ENCODE results near the gene LGALS7. TPM values are rescaled to one million over a fixed set of nuclear protein-coding genes. Genes with fewer than 3 reads are reported as not detected.
"Not testable (repeated sequence)": the region's sequence is repeated elsewhere in the genome, so short reads cannot be mapped to it uniquely, and the experiment has no call there.

Gene LGALS7
- total RNA-seq = not detected in 2 replicates

DNA sequence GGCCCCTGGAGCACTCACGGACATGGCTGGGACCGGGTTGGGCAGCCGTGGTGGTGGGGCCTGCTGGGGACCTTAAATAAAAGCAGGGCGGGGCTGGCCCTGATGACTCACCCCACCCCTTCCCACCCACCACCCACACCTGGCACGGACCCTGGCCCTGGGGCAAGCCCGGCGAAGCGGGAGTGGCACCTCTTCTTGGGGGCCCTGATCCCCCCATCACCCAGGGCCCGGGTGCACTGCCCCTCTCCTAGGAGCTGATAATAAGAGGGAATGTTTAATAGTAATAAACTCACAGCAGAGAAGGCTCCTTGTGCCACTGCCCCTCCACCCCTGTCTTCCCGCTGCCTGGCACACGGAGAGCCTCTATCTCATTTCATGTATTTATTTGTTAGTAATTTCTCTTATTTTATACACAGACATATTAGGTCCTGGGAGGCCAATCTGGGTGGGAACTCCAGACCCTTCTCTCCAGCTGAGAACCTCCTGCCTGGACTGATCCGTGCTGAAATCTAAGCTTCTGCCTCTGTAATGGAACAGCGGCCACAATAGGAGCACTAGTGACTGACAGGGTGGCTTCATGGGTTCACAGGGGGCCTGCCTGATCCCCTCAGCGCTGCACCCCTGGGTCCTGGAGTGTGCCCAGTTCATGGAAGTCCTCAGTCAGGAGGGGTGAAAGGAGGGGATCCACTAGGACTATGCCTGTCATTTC, at the start of gene LGALS7:
Gene LGALS7 (minus strand): TSS at position 49 of the 709 bp plus-strand sequence. CDS start 25 bp downstream, at position 24.
- intact Hi-C loops (cut with micrococcal nuclease) = loop anchor here (2.0 kb wide), 1 partner anchor 19 kb away; no protein-coding TSS in a partner anchor

DNA sequence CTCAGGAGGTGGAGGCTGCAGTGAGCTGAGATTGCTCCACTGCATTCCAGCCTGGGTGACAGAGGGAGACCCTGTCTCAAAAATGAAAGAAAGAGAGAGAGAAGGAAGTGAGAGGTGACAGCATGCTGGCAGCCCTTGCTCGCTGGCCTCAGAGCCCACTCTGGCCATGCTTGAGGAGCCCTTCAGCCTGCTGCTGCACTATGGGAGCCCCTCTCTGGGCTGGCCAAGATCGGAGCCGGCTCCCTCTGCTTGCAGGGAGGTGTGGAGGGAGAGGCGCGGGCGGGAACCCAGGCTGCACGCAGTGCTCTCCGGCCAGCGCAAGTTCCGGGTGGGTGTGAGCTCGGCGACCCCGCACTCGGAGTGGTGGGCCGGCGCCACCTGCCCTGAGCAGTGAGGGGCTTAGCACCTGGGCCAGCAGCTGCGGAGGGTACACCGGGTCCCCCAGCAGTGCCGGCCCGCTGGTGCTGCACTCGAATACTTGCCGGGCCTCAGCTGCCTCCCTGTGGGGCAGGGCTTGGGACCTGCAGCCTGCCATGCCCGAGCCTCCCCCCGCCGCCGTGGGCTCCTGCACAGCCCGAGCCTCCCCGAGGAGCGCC, 48.0 kb upstream of the LGALS7 start:
- intact Hi-C loops (cut with micrococcal nuclease) = not testable (repeated sequence)

DNA sequence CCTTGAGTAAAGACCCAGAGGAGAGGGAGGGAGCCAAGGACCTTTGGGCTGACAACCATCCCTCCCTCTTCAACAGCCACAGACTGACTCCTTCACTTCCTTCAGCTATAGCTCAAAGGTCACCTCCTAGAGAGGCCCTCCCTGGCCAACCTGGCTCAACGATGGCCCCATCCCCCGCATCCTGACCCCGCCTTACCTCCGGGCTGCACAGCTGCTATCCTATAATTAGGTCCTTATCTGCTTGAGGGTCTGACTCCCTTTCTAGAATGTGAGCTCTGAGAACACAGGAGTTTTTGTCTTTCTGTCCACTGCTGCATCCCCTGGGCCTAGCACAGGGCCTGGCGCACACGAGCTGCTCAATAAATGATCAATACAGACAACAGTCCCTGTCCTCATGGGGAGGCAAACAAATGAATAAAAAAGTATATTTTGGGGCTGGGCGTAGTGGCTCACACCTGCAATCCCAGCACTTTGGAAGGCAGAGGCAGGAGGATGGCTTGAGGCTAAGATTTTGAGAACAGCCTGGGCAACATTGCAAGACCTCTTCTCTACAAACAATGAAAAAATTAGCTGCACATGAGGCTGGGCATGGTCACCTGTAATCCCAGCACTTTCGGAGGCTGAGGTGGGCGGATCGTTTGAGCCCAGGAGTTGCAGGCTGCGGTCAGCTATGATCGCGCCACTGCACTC, 46.1 kb upstream of the LGALS7 start:
- intact Hi-C loops (cut with micrococcal nuclease) = no loop called here

DNA sequence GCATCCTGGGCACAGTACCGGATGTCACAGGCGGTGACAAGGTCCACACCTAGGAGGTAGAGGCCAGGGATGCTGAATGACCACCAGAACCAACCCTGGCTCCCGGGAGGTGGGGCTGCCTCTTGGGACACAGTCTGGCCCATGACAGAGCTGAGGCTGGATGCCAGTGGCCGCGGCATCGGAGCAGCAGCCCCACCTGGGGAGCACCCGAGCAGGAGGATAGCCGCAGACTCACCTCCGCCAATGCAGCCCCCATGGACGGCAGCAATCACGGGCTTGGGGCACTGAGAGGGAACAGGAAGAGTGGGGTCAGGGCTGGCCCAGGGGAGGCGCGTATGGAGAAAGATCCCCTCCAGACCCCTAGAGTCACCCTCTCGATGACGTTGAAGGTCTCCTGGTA, 43.8 kb upstream of the LGALS7 start:
- intact Hi-C loops (cut with micrococcal nuclease) = no loop called here

DNA sequence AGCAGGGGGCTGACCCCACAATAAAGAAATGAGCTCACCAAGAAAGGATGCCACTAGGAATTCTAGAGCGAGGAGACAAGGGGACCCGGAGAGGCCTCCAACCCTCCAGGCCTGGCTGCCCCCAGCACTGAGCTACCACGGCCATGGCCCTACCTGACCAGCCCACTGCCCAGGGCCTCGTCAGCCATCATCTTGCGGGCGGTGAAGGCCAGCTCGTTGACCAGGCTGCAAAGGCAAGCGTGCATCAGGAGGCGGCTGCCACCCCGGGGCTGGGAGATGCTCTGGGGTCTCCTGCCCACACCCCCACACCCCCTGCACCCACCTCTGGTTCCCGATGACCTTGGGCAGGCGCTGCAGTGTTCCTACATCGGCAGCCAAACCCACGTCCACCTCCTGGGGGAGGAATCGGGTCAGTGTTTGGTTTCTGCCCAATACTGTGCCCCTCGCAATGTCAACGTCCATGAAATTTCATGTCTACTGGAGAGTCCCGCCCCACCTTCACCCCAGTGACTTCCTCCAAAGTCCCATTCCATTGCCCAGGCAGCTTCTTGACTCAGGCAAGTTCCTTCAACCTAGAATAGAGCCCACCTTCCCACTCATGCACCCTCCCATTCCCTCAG, 42.9 kb upstream of the LGALS7 start:
- intact Hi-C loops (cut with micrococcal nuclease) = no loop called here

DNA sequence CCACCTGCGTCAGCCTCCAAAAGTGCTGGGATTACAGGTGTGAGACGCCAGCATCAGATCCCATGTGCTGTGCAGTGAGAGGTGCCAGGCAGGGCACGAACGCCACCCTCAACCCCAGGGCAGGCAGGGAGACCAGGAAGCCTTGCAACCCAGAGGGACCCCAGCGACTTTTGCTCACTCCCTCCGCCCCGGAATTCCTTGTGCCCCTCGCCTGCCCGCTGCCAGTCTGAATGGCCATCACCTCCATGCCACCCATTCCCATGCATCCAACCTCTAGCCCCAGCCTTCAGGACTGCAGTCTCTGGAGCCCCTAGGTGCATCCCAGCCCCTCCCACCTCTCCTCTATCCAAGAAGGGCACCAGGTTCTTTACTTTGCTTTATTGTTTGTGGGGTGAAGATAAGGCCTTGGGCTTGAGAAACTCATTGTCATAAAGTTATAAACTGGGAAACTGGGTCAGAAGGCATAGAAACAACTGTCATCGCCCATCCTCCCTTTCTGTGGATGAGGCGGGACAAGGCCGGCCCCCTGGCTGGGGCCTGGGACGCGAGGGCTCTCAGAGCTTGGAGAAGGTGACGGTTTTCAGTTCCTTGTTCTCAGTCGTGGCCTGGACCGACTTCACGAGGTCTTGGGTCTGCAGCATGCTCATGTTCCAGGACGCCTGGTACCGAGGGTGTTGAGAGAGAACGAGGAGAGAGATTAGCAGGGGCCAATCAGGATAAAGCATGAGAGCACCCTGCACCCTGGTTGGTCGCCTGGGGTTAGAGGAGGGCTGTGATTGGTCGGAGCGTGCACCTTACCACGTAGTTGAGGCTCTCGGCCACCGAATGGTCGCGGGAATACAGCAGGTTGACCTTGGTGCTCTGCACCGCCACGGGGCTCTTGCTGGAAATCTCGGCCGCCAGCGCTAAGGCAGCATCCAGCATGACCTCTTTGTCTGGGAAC, 42.0 kb upstream of the LGALS7 start:
- intact Hi-C loops (cut with micrococcal nuclease) = no loop called here

DNA sequence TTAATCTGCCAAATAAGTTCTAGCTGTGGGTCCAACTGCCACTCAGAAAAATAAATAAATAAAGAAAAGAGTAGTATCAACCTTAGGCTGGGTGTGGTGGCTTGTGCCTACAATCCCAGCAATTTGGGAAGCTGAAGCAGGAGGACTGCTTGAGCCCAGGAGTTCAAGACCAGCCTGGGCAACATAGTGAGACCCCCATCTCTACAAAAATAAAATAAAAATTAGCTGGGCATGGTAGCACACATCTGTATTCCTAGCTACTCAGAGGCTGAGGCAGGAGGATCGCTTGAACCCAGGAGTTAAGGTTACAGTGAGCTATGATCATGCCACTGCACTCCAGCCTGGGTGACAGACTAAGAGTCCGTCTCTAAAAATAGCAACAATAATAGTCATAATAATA, 40.6 kb upstream of the LGALS7 start:
- intact Hi-C loops (cut with micrococcal nuclease) = not testable (repeated sequence)

DNA sequence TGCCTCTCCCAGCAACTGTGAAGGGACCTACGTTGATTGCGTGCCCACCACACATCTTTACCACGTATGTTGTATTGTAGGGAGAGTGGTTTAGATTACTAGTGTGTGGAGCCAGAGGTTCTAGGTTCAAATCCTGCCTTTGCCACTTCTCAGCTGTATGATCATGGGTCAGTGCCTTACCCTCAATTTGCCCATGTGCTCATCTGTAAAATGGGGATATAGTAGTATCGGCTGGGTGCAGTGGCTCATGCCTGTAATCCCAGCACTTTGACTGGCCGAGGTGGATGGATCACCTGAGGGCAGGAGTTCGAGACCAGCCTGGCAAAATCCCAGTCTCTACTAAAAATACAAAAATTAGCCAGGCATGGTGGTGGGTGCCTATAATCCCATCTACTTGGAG, 40.0 kb upstream of the LGALS7 start:
- intact Hi-C loops (cut with micrococcal nuclease) = no loop called here

DNA sequence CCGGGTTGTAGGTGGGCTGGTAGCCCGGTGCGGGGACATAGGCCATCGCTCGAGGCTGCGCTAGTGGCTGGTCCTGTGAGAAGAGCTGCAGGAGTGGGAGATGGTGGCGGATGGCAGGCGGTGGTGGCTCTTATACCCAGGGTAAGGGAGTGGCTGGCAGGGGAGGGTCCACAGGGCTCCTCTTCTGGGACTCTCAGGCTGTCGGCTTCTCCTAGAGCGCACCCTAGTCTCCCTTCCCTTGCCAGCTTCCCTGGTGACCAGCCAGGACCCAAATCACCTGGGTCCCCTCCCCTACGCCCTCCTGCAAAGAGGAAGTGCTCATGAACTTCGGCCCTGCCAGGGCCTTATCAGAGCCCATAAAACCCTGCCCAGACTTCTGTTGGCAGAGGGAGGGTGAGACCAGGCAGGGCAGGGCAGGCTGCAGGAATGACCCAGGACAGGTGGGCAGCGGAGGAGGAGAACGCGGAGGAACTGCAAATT, 39.6 kb upstream of the LGALS7 start, which contains the start of gene LGALS4:
Gene LGALS4 (minus strand): TSS at position 105 of the 480 bp plus-strand sequence. CDS start 59 bp downstream, at position 46.
- intact Hi-C loops (cut with micrococcal nuclease) = no loop called here

DNA sequence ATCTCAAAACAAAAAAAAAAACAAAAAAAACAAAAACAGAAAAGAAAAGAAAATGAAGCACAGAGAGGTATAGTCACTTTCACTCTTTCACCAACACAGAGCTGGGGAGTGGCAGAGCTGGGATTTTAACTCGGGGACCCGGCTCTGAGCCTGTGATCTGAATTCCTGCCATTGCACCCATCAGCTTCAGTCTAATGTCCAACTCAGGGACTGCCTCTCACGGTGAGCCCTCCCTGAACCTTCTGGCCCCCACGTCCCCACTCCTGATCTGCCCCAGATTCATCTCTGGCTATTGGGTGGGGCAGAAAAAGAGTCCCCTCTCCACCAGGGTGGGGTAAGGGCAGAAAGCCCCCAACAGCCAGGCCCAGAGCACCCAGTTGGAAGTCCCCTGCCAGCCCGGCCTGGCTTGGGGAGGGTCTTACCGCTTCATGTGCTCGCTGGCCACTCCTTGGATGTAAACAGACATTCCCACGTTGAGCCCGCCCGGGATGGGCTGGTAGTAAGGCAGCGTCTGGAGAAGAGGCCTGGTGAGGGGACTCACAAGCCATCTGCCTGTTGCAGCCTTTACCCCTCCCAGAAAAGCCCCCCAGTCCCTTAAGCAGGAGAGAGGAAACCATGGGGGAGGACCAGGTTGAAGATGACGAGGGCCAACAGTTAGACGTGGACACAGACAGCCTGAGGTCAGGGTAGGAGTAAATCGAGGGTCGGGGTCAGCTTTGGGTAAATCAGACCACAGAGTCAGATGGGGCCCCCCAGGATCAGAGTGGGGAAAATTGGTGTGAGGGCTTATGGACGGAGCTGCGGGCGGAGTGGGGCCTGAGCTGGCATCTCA, 38.9 kb upstream of the LGALS7 start:
- intact Hi-C loops (cut with micrococcal nuclease) = no loop called here

DNA sequence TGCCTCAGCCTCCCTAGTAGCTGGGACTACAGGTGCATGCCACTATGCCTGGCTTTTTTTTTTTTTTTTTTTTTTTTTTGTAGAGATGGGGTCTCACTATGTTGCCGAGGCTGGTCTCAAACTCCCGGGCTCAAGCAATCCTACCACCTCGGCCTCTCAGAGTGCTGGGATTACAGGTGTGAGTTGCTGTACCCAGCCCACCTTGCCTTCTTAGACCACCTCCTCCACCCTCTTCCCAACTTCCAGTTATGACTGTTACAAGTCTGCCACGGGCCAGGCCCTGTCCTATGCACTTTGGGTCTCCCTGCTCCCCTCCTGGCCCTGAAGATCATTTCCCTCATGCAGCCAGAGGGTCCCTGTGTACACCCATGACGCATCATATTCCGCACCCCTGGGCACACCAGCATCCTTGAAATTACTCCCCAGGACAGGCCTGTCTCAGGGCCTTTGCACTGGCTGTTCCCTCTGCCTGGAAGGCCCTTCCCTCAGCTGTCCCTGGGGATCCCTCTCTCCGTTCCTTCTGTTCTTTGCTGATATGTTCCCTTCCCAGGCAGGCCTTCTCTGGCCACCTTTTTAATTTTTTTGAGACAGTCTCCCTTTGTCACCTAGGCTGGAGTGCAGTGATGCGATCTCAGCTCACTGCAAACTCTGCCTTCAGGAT, 36.4 kb upstream of the LGALS7 start:
- intact Hi-C loops (cut with micrococcal nuclease) = loop anchor here (10.0 kb wide), 1 partner anchor 55 kb away; no protein-coding TSS in a partner anchor

DNA sequence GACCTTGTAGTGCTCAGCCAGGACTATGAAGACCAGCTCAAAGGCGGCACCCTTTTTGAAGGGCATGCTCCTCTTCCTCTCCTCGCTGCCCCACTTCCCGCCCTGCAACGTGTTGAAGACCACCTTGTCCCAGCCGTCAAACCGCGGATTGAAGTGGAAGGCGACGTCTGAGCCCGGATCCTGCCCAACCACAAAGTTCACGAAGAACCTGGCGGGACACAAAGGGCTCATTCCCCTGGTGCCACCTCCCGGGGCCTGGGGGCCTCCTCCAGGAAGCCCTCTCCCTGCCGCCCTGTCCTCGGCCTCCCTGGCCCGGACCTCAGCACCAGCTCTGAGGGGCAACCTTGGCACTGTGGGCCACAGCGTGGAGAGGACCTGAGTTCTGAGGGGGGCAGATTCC, 35.4 kb upstream of the LGALS7 start:
- intact Hi-C loops (cut with micrococcal nuclease) = loop anchor here (10.0 kb wide), 1 partner anchor 54 kb away; no protein-coding TSS in a partner anchor

DNA sequence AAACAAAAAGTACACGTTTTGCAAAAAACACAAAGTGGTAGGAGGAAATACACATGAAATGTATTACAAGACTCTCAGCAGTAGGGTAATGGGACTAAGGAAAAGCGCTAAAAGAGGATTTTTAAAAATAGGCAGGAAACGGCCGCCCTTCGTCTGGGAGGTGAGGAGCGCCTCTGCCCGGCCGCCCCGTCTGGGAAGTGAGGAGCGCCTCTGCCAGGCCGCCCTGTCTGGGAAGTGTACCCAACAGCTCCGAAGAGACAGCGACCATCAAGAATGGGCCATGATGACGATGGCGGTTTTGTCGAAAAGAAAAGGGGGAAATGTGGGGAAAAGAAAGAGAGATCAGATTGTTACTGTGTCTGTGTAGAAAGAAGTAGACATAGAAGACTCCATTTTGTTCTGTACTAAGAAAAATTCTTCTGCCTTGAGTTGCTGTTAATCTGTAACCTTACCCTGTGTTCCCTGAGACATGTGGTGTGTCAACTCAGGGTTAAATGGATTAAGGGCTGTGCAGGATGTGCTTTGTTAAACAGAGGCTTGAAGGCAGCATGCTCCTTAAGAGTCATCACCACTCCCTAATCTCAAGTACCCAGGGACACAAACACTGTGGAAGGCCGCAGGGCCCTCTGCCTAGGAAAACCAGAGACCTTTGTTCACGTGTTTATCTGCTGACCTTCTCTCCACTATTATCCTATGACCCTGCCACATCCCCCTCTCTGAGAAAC, 34.2 kb upstream of the LGALS7 start:
- intact Hi-C loops (cut with micrococcal nuclease) = loop anchor here (10.0 kb wide), 1 partner anchor 53 kb away; no protein-coding TSS in a partner anchor

DNA sequence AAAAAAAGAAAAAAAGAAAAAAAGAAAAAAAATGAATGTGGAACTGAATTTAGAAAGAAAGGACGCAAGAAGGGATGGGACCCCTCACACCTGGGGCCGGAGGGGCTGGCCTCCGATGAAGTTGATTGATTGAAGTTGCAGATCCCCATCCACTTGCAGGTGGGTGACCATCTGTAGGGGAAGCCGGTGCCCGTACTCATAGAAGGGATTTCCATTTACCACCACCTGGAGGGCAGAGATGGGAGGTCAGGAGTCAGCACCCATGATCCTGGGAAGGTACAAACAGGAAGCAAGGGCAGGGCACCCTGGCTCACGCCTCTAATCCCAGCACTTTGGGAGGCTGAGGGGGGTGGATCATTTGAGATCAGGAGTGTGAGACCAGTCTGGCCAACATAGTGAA, 33.1 kb upstream of the LGALS7 start:
- intact Hi-C loops (cut with micrococcal nuclease) = loop anchor here (10.0 kb wide), 1 partner anchor 52 kb away; no protein-coding TSS in a partner anchor

DNA sequence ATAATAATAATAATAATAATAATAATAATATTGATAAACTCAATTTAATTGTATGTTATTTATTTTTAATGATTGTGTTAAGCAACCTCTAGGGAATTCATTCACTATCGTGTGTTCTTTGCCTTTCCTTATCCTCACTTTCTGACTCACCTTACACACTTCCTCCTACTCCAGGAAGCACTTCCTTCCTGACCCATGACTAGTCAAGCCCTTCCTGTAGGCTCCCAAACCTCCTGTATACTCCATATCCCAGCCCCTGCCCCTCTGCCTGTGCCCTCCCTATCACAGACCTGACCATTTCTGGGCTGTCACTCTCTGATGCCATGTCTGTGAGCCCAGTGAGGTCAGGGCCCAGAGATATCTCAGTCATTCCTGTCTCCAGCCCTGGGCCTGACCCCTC, 31.9 kb upstream of the LGALS7 start:
- intact Hi-C loops (cut with micrococcal nuclease) = loop anchor here (10.0 kb wide), 1 partner anchor 50 kb away; no protein-coding TSS in a partner anchor

DNA sequence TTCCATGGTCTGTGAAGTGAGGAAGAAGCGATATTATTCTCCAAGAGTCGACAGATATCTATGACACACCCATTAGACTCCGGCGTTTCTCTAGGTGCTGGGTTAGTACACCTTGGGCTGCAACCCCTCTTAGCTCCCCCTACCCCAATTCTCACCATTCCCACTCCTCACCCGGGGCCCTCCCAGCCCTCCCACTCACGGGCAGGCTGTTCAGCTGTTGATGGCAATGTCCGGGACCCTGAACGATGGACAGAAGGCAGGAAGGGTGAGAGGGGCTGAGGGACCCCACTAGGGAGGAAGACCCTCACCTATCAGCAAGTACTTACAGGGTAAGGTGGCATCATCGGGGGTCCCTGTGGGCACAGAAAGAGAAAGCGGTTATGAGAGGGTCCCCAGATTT, 30.2 kb upstream of the LGALS7 start:
- intact Hi-C loops (cut with micrococcal nuclease) = loop anchor here (10.0 kb wide), 1 partner anchor 49 kb away; no protein-coding TSS in a partner anchor

DNA sequence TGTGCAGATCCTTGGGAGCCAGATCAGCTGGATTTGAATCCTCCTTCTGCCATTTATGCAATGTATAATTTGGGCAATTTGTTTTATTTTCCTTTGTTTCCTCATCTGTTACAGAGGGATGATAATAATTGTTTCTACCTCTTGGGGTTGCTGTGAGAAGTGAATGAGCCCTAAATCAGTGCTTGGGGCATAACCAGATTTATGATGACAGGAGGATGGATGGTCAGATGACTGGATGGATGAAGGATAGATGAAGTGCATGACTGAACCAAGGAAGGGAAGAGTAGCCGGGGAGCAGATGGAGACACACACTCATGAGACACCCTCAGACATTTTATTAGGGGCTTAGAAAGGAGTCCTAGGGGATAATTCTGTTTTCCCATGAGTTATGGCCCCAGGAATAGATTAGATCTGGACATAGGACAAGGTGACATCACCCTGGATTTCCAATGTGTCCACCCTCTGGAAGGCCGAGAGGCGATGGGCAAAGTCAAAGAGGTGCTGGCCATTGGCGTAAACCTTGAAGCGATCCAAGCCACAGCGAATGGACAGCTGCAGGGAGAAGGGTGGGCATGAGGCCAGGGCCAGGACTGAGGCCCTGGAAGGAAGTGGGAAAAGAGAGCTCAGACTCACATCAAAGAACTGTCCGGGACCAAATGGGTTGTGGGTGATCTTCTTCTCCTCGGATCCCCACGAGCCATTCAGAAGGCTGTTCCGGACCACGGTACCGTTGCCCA, 28.2 kb upstream of the LGALS7 start:
- intact Hi-C loops (cut with micrococcal nuclease) = loop anchor here (10.0 kb wide), 1 partner anchor 47 kb away; no protein-coding TSS in a partner anchor
